Fibroblast of lung (primary cell): ENCODE results near the gene CDH4. TPM values are rescaled to one million over a fixed set of nuclear protein-coding genes. Genes with fewer than 3 reads are reported as not detected.

ENCODE experiments used
- DNase-seq, 2 donors: peaks; one replicate each; pipeline versions ENCODE4 v3.0.0 to v3.0.0-alpha.2; 2010; ENCODE audit warnings: low read depth in 2 of 2
- H2AFZ ChIP-seq: 2 replicates; pipeline ENCODE4 v1.5.1; 2012; ENCODE audit warnings: low read length, control low read depth, inconsistent platforms
- H3K27ac ChIP-seq: 2 replicates; pipeline ENCODE4 v1.5.1; 2011; ENCODE audit warnings: low read length, control low read depth; ENCODE audit not compliant: insufficient read depth
- H3K27me3 ChIP-seq: 2 replicates; pipeline ENCODE4 v1.5.1; 2011; ENCODE audit warnings: mild to moderate bottlenecking, low read length; ENCODE audit not compliant: control insufficient read depth, insufficient read depth
- H3K36me3 ChIP-seq: 2 replicates; pipeline ENCODE4 v1.5.1; 2011; ENCODE audit warnings: low read length; ENCODE audit not compliant: control insufficient read depth, insufficient read depth
- H3K4me1 ChIP-seq: 2 replicates; pipeline ENCODE4 v1.5.1; 2011; ENCODE audit warnings: low read length; ENCODE audit not compliant: control insufficient read depth, insufficient read depth; ENCODE audit errors: extremely low read depth
- H3K4me2 ChIP-seq: 2 replicates; pipeline ENCODE4 v1.5.1; 2011; ENCODE audit warnings: low read length, control low read depth; ENCODE audit not compliant: insufficient read depth; ENCODE audit errors: extremely low read depth
- H3K4me3 ChIP-seq, 4 experiments: fragments of 200-600 bp in 1 of 4; sonication (generic) in 1 of 4; replicated peaks in 1 of 4; 2 replicates each; pipeline ENCODE4 v1.5.1; 2011 to 2016; ENCODE audit warnings: low read length in 4 of 4, low read depth in 3 of 4, mild to moderate bottlenecking in 3 of 4, control low read depth in 2 of 4, inconsistent platforms in 1 of 4, mixed read lengths in 1 of 4; ENCODE audit not compliant: insufficient read depth in 1 of 4; ENCODE audit errors: control extremely low read depth in 1 of 4
- H3K79me2 ChIP-seq: 2 replicates; pipeline ENCODE4 v1.5.1; 2012; ENCODE audit warnings: mild to moderate bottlenecking, low read length, inconsistent platforms; ENCODE audit not compliant: control insufficient read depth, insufficient read depth
- H3K9ac ChIP-seq: 2 replicates; pipeline ENCODE4 v1.5.1; 2011; ENCODE audit warnings: mild to moderate bottlenecking, low read length, control low read depth; ENCODE audit not compliant: insufficient read depth
- H3K9me3 ChIP-seq: 2 replicates; pipeline ENCODE4 v1.5.1; 2012; ENCODE audit warnings: low read depth, low read length; ENCODE audit not compliant: control insufficient read depth, insufficient read depth
- H4K20me1 ChIP-seq: 2 replicates; pipeline ENCODE4 v1.5.1; 2011; ENCODE audit warnings: low read length; ENCODE audit not compliant: control insufficient read depth, insufficient read depth; ENCODE audit errors: extremely low read depth
- EZH2 ChIP-seq: IDR thresholded peaks from 2 replicates; pipeline ENCODE4 v1.5.1; 2012; ENCODE audit warnings: low read length, control low read depth, mild to moderate bottlenecking; ENCODE audit errors: missing control alignments
- polyA plus RNA-seq, 2 donors: library from polyadenylated mRNA; depleted of rRNA in 1 of 2; stranded (reverse) in 1 of 2; unstranded in 1 of 2; fragments of >200 nt; gene quantifications; 2 replicates each; pipeline ENCODE4 v1.2.1, GENCODE V29; 2011 to 2012; ENCODE audit warnings: missing spikeins in 1 of 2
- total RNA-seq: library from RNA; depleted of rRNA; stranded (reverse); fragments of >200 nt; gene quantifications from 2 replicates; pipeline ENCODE4 v1.2.1, GENCODE V29; 2014
- TF ChIP-seq, protein P1 (sequence below), 2 donors: IDR thresholded peaks in 1 of 2; conservative IDR thresholded peaks in 1 of 2; 1 replicate in 1 of 2; 2 replicates in 1 of 2; pipeline ENCODE4 v1.5.1; 2011 to 2012; ENCODE audit warnings: low read length in 2 of 2, control low read depth in 1 of 2, inconsistent platforms in 1 of 2, low read depth in 1 of 2, mild to moderate bottlenecking in 1 of 2

The CDH4 gene
- total and polyA plus RNA-seq, 2 donors (not counting 1 experiment from before 2014, with no cell fraction given), result 4.8 to 6.8 TPM

DNA sequence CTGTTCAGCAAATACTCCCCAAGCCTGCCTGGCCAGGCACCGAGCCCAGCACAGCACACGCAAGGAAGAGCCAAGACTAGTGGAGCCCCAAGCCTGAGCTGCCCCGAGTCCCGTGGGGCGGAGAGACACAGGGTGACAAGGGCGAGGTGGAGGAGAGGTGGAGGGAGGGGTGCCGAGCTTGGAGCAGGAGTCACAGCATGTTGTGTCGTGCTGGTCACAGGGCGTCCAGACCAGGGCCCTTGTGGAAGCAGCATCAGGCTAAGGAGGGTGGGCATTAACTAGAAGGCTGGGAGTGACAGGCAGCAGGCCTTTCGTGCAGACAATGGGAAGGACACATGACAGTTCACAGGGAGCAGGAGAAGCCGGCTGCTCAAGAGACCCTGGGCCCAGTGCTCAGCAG lies 422.1 kb downstream of the CDH4 start:
- H3K27me3 ChIP-seq, result no peaks in the 10 kb centered on the region
- no peak overlapping the region for H3K9ac ChIP-seq
- no peak overlapping the region for H3K4me3 ChIP-seq
- no peak for TF ChIP-seq EZH2
- TF ChIP-seq, protein P1, sequence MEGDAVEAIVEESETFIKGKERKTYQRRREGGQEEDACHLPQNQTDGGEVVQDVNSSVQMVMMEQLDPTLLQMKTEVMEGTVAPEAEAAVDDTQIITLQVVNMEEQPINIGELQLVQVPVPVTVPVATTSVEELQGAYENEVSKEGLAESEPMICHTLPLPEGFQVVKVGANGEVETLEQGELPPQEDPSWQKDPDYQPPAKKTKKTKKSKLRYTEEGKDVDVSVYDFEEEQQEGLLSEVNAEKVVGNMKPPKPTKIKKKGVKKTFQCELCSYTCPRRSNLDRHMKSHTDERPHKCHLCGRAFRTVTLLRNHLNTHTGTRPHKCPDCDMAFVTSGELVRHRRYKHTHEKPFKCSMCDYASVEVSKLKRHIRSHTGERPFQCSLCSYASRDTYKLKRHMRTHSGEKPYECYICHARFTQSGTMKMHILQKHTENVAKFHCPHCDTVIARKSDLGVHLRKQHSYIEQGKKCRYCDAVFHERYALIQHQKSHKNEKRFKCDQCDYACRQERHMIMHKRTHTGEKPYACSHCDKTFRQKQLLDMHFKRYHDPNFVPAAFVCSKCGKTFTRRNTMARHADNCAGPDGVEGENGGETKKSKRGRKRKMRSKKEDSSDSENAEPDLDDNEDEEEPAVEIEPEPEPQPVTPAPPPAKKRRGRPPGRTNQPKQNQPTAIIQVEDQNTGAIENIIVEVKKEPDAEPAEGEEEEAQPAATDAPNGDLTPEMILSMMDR (conservative IDR thresholded peaks at IDR 0.05 in 1 of 2, IDR thresholded peaks at IDR 0.05 in 1 of 2; ENCODE audit: low read depth in 1 of 2, low read length in 2 of 2), result no peak
- no peak overlapping the region for H3K27ac ChIP-seq
- no peaks in the 10 kb centered on the region for H3K9me3 ChIP-seq
- no peak overlapping the region for H2AFZ ChIP-seq
- H3K4me1 ChIP-seq, result no peaks in the 10 kb centered on the region
- H4K20me1 ChIP-seq, result no peaks in the 10 kb centered on the region
- DNase-seq, result no peak
- no peaks in the 10 kb centered on the region for H3K79me2 ChIP-seq
- no peak overlapping the region for H3K4me2 ChIP-seq
- no peaks in the 10 kb centered on the region for H3K36me3 ChIP-seq

DNA sequence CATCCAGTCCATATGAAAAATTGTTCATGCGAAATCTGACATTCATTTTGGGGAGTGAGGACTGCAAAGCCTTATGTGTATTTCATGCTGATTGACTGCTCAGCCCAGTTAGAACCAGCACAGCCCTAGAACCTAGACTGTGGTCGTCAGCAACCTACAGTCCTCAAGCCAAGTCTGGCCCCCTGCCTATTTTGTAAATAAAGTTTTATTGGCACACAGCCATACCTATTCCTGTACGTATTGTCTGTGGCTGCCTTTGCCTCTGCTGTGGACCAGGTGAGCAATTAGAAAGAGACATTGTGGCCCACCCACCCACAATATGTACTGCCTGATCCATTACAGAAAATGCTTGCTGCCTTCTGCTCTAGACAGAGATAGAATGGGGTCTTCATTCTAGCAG lies 422.6 kb downstream of the CDH4 start:
- Histone ChIP-seq H3K27ac (no peak overlapping the region), H3K36me3 (no peaks in the 10 kb centered on the region), H3K9me3 (no peaks in the 10 kb centered on the region), H3K4me2 (no peak overlapping the region), H2AFZ (no peak overlapping the region), H4K20me1 (no peaks in the 10 kb centered on the region), H3K9ac (no peak overlapping the region), H3K27me3 (no peaks in the 10 kb centered on the region), H3K4me3 (no peak overlapping the region), H3K79me2 (no peaks in the 10 kb centered on the region), H3K4me1 (no peaks in the 10 kb centered on the region)
- no peak for DNase-seq
- TF ChIP-seq, protein P1 (conservative IDR thresholded peaks at IDR 0.05 in 1 of 2, IDR thresholded peaks at IDR 0.05 in 1 of 2; ENCODE audit: low read depth in 1 of 2, low read length in 2 of 2), result no peak
- no peak for TF ChIP-seq EZH2

DNA sequence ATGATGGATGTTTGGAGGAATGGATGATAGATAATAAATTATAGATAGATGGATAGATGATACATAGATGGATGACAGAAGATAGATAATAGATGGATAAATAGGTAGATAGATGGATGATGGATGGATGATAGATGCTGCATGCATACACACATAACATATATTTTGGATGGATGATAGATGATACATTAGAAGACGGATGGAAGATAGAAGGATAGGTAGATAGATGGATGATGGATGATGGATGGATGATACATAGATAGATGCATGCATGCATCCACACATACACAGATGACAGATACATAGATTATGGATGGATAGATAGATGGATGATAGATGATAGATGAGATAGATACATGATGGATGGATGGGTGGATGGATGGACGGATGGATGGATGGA lies 425.9 kb downstream of the CDH4 start:
- H3K36me3 ChIP-seq, result no peaks in the 10 kb centered on the region
- H3K9me3 ChIP-seq, result no peaks in the 10 kb centered on the region
- H4K20me1 ChIP-seq, result no peaks in the 10 kb centered on the region
- no peak overlapping the region for H3K4me2 ChIP-seq
- no peak for TF ChIP-seq EZH2
- TF ChIP-seq, protein P1 (conservative IDR thresholded peaks at IDR 0.05 in 1 of 2, IDR thresholded peaks at IDR 0.05 in 1 of 2; ENCODE audit: low read depth in 1 of 2, low read length in 2 of 2), result no peak
- no peaks in the 10 kb centered on the region for H3K4me1 ChIP-seq
- H3K27me3 ChIP-seq, result no peaks in the 10 kb centered on the region
- DNase-seq, result no peak
- no peak overlapping the region for H3K4me3 ChIP-seq
- no peak overlapping the region for H2AFZ ChIP-seq
- H3K27ac ChIP-seq, result no peak overlapping the region
- H3K79me2 ChIP-seq, result no peaks in the 10 kb centered on the region
- no peak overlapping the region for H3K9ac ChIP-seq
